ENCODE data around the gene PTPRM.

DNA sequence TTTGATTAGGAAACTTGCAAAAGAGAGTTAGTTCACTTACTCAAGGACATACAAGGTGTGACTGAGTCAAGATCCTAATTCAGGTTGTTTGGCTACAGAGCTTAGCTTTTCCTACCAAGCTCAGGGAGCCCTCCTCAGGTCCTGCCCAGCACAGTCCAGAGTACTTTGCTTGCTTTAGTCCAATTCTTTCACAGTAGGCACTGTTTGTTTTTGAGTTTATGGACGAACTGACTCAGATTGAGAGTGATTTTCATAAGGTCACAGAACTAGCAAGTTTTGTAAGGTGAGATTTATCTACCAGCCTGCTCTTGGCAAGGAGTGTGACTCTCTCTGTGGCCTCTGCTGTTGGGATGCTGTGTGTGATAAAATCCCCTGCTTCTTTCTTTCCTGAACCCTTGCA is 310.5 kb downstream of the PTPRM start:
- TF ChIP-seq CTCF (IDR thresholded peaks at IDR 0.05; ENCODE audit: insufficient read depth, low read length, poor library complexity, severe bottlenecking) (no peak), EZH2phosphoT487 (conservative IDR thresholded peaks at IDR 0.05; ENCODE audit: low read length) (no peak)

Measured in SU-DHL-6 (cell line).